ENCODE measurements around the gene PLAC8L1.

The PLAC8L1 gene

DNA sequence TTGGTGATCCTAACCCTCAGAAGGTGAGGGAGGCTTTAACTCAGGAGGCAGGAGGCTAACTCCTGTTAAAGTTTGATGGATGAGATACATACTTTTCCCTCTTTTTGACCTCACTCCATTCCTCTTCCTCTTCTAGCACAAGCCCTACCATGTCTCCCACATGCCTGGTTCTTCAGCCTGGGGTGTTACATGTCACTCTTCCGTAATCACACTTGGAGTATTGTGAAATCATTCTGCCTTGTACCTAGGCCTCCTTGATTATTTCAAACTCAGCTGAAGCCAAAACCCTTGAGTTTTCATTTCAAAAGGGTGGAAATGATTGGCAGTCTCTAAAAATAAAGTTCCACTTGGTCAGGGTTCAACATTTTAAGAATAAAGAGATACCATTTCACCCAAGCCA, 1.8 kb downstream of the PLAC8L1 start:
- CTCF ChIA-PET = interaction anchor here (1.0 kb wide), 1 partner anchor 9 kb away, joined by 3 read pairs; no protein-coding TSS in a partner anchor
- no peak for TF ChIP-seq CTCF (conservative IDR thresholded peaks at IDR 0.05; ENCODE audit: low read depth)
- no peak overlapping the region for H3K27ac ChIP-seq
- POLR2A ChIA-PET (ENCODE audit: low non-redundant PET) = no interaction called here
- peak; percentile 23 for DNase-seq (ENCODE audit: low spot score)

- no peak for DNase-seq (ENCODE audit: low spot score)
- ChIA-PET CTCF (interaction anchor here (0.6 kb wide), 2 partner anchors 198 to 1921 kb away, joined by 3 to 4 read pairs; no protein-coding TSS in a partner anchor), POLR2A (ENCODE audit: low non-redundant PET) (no interaction called here)
- no peak for TF ChIP-seq CTCF (conservative IDR thresholded peaks at IDR 0.05; ENCODE audit: low read depth)
- H3K27ac ChIP-seq = no peak overlapping the region
Measured at GRCh38 chr5:146101646-146102045, 3.7 kb downstream of the PLAC8L1 start.

DNA sequence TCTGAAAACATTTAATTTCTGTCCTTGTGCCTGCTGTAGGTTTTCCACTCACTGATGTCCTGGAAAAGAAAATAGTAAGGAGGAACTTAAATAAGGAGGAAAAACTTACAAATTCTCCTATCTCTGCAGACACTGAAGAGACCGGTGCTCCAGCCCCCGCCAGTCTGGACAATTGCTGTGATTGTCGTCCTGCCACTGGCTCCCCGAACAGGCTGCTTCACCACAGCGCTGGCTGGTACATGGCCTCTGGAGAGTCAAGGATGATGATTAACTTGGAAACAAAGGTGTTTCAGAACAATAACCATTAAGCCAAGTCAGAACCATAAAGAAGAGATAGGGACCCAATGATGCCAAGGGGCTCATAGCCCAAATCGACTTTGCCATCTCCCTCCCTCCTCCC, 7.3 kb downstream of the PLAC8L1 start:
- TF ChIP-seq CTCF (conservative IDR thresholded peaks at IDR 0.05; ENCODE audit: low read depth) = no peak
- DNase-seq (ENCODE audit: low spot score) = no peak
- H3K27ac ChIP-seq = no peak overlapping the region
- POLR2A ChIA-PET (ENCODE audit: low non-redundant PET) = no interaction called here
- CTCF ChIA-PET = no interaction called here

GRCh38 chr5:146091881-146092280, 13.5 kb downstream of the PLAC8L1 start:
- peak; percentile 45 for DNase-seq (ENCODE audit: low spot score)
- no peak for TF ChIP-seq CTCF (conservative IDR thresholded peaks at IDR 0.05; ENCODE audit: low read depth)
- CTCF ChIA-PET = no interaction called here
- H3K27ac ChIP-seq = no peak overlapping the region
- POLR2A ChIA-PET (ENCODE audit: low non-redundant PET) = no interaction called here

DNA sequence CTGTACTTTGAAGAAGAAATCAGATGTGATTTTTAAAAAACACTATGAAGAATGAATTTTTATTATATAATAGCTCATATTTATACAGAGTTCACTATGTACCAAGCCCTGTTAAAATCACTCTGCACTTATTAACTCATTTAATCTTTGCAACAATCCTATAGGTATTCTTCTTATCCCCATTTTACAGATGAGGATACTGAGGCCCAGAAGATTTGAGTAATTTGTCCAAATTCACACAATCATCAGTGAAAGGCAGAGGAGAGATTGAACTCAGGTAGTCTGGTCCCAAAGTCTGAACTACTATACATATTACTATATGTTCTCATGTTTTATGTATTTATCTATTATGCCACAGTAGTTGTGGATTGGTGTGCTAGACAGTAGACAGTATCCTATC, 16.1 kb downstream of the PLAC8L1 start:
- POLR2A ChIA-PET (ENCODE audit: low non-redundant PET) = no interaction called here

DNA sequence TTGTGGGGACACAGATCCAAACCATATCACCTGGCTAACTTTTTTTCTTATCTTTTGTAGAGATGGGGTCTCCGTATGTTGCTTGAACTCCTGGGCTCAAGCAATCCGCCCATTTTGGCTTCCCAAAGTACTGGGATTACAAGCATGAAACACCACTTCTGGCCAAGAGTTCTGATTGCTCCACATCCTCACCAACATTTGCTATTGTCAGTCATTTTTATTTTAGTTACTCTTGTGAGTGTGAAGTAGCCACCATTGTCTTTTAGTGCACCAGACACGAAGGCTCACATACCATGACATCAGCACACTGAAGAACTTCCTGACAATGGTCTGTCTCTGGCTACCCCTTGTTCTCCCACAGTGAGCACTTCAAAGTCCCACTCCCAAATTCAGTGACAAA, 17.3 kb downstream of the PLAC8L1 start:
- no peak for TF ChIP-seq CTCF (conservative IDR thresholded peaks at IDR 0.05; ENCODE audit: low read depth)
- ChIA-PET POLR2A (ENCODE audit: low non-redundant PET) (no interaction called here), CTCF (no interaction called here)
- no peak for DNase-seq (ENCODE audit: low spot score)
- H3K27ac ChIP-seq = no peak overlapping the region

More for the DNA sequence above, 16.1 kb downstream of the PLAC8L1 start:
- H3K27ac ChIP-seq = no peak overlapping the region
- no peak for TF ChIP-seq CTCF (conservative IDR thresholded peaks at IDR 0.05; ENCODE audit: low read depth)
- CTCF ChIA-PET = interaction anchor here (0.7 kb wide), 1 partner anchor 1484 kb away, joined by 3 read pairs; no protein-coding TSS in a partner anchor
- DNase-seq (ENCODE audit: low spot score) = no peak

DNA sequence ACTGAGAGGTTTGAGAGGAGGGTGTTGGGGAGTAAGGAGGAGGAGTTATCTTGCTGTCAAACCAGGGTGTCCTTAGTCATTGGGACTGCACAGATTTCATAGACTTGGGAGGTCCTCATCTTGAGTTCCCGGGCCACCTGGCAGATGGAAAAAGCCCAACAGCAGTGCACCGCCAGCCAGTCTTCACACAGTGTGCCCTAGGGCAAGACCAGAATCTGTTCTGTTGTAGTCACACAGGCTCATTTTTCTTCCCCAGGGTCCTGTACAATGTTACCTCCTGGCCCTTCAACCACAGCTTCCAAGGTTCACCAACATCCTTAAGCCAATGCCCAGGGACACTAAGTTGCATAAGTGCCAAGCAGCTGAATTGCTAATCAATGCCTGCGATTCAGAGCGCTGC, 21.0 kb downstream of the PLAC8L1 start:
- no peak for DNase-seq (ENCODE audit: low spot score)
- no peak for TF ChIP-seq CTCF (conservative IDR thresholded peaks at IDR 0.05; ENCODE audit: low read depth)
- POLR2A ChIA-PET (ENCODE audit: low non-redundant PET) = no interaction called here
- no peak overlapping the region for H3K27ac ChIP-seq
- CTCF ChIA-PET = no interaction called here
